Measurements from ENCODE around the gene HP.
"Not testable (repeated sequence)": the region's sequence is repeated elsewhere in the genome, so short reads cannot be mapped to it uniquely, and the experiment has no call there.

The HP gene

DNA sequence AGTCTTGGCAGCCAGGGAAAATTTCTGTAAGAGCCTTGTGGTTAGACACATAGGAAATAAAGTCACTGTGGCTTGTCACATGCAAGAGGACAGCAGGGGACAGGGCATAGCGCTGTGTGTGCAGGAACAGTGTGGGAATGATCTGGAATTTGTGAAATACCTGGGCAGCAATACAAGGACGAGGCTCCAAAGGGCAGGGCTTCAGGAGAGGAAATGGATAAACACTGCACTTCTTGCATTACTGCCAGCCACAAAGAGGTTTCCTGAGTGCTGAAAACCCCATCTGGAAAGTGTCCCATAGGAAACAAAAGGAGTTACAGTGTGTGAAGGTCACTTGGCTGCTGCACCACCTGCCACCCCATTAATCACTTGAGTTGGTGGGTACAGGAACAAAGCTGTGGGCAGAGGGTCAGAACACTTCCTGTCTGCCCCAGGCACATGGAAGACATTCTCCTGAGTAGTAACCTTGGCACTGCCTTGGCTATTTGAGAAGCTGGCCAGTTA lies 12.1 kb upstream of the HP start:
- H3K27ac ChIP-seq (ENCODE audit: low read depth, low read length): no peak overlapping the region
- no peaks in the 10 kb centered on the region for H3K9me3 ChIP-seq (ENCODE audit: control insufficient read depth in 1 of 2, low read length in 2 of 2)

DNA sequence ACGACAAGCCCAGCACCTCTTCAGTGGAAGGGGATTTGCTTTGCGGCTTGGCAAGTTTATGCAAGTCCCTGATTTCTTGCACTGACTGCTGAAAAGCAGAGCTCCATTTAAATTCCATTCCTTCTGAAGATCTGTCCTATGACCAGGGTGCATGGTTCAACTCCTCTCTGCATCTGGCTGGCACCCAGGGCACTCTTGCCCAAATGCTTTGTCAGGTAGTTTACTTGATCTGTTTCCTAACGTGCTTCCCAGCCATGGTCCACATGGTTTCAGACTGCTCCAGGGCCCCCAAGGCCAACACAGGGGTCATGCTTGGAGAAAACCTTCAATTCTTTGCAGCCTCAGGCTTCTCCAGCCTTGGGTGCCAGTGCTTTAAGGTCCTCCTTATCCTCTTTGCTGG lies 11.2 kb upstream of the HP start:
- Histone ChIP-seq H3K9ac (ENCODE audit: low read depth in 1 of 2, low read length in 2 of 2) (no peak overlapping the region), H3K27ac (ENCODE audit: low read depth, low read length) (no peak overlapping the region), H3K27me3 (ENCODE audit: control insufficient read depth in 1 of 2, insufficient read depth in 2 of 2, low read length in 2 of 2) (no peaks in the 10 kb centered on the region), H3K4me3 (ENCODE audit: low read depth in 1 of 2, low read length in 2 of 2) (no peak overlapping the region), H3K4me1 (ENCODE audit: control insufficient read depth in 1 of 2, insufficient read depth in 2 of 2, low read length in 2 of 2) (peaks cover 6 to 8% of the 10 kb centered on the region in 2 donors), H3K36me3 (ENCODE audit: control insufficient read depth in 1 of 2, insufficient read depth in 2 of 2, low read length in 2 of 2) (no peaks in the 10 kb centered on the region), H3K9me3 (ENCODE audit: control insufficient read depth in 1 of 2, low read length in 2 of 2) (no peaks in the 10 kb centered on the region)

More for the DNA sequence above, 12.1 kb upstream of the HP start:
- H3K4me1 ChIP-seq (ENCODE audit: control insufficient read depth in 1 of 2, insufficient read depth in 2 of 2, low read length in 2 of 2): peaks cover 6 to 8% of the 10 kb centered on the region in 2 donors
- H3K27me3 ChIP-seq (ENCODE audit: control insufficient read depth in 1 of 2, insufficient read depth in 2 of 2, low read length in 2 of 2): no peaks in the 10 kb centered on the region
- no peak overlapping the region for H3K9ac ChIP-seq (ENCODE audit: low read depth in 1 of 2, low read length in 2 of 2)
- no peak overlapping the region for H3K4me3 ChIP-seq (ENCODE audit: low read depth in 1 of 2, low read length in 2 of 2)
- H3K36me3 ChIP-seq (ENCODE audit: control insufficient read depth in 1 of 2, insufficient read depth in 2 of 2, low read length in 2 of 2): no peaks in the 10 kb centered on the region

DNA sequence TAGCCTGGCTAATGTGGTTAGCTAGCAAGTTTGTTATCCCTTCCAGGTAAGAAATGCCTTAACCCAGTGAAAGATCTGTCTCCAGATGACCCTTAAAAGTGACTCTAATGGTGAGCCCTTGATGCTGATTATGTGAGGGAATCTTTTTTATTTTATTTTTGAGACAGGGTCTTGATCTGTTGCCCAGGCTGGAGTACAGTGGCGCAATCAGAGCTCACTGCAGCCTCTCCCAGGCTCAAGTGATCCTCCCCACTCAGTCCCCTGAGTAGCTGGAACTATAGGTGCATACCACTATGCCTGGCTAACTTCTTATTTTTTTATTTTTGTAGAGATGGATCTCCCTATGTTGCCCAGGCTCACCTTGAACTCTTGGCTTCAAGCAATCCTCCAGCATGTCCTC lies 10.8 kb upstream of the HP start:
- no peaks in the 10 kb centered on the region for H3K9me3 ChIP-seq (ENCODE audit: control insufficient read depth in 1 of 2, low read length in 2 of 2)
- H3K27me3 ChIP-seq (ENCODE audit: control insufficient read depth in 1 of 2, insufficient read depth in 2 of 2, low read length in 2 of 2): no peaks in the 10 kb centered on the region
- no peak overlapping the region for H3K27ac ChIP-seq (ENCODE audit: low read depth, low read length)
- H3K36me3 ChIP-seq (ENCODE audit: control insufficient read depth in 1 of 2, insufficient read depth in 2 of 2, low read length in 2 of 2): no peaks in the 10 kb centered on the region
- H3K9ac ChIP-seq (ENCODE audit: low read depth in 1 of 2, low read length in 2 of 2): no peak overlapping the region
- peaks cover 6 to 8% of the 10 kb centered on the region in 2 donors for H3K4me1 ChIP-seq (ENCODE audit: control insufficient read depth in 1 of 2, insufficient read depth in 2 of 2, low read length in 2 of 2)
- H3K4me3 ChIP-seq (ENCODE audit: low read depth in 1 of 2, low read length in 2 of 2): no peak overlapping the region

DNA sequence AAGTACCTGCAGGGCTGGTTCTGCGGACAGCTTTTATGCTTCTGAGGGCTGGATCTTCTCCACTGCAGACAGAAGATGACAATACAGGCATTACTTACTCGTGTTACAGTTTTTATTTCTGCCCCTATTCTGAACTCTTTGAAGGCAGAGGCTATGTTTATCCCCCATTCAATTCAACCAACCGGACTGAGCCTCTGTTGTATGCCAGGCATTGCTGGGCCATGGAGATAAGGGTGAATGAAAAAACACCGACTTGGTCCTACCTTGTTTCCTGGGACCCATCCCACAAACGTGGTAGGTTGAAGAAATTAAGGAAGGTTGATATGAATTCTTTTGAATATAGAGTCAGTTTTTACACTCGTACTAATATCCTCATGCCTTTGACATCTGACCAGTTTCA lies 10.0 kb upstream of the HP start:
- Histone ChIP-seq H3K4me1 (ENCODE audit: control insufficient read depth in 1 of 2, insufficient read depth in 2 of 2, low read length in 2 of 2) (peaks cover 6 to 8% of the 10 kb centered on the region in 2 donors), H3K9me3 (ENCODE audit: control insufficient read depth in 1 of 2, low read length in 2 of 2) (peaks cover 0 to 6% of the 10 kb centered on the region in 2 donors), H3K9ac (ENCODE audit: low read depth in 1 of 2, low read length in 2 of 2) (no peak overlapping the region), H3K36me3 (ENCODE audit: control insufficient read depth in 1 of 2, insufficient read depth in 2 of 2, low read length in 2 of 2) (no peaks in the 10 kb centered on the region), H3K4me3 (ENCODE audit: low read depth in 1 of 2, low read length in 2 of 2) (no peak overlapping the region), H3K27ac (ENCODE audit: low read depth, low read length) (no peak overlapping the region), H3K27me3 (ENCODE audit: control insufficient read depth in 1 of 2, insufficient read depth in 2 of 2, low read length in 2 of 2) (no peaks in the 10 kb centered on the region)

DNA sequence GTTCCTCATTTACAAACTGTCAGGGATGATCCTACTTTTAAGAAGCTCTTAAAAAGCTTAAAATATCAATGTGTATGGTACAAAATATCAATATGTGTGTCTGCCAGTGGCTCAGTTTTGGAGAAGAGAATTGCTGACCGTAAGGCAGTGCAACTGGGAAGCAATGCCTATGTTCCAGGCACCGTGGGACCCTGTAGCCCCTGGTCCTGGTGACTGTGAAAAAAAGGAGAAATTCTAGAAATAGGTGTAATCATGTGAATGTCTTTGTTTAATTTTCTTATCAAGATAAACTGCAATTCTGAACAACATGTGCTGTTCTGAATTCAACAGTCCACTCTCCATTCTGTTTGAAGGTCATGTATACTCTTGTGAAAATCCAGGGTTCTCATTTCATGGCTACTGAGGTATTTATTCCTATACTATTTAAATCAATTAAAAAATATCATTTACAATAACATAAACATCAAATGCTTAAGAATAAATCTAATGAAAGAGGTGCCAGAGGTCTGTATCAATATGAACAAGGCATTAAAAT lies 9.4 kb upstream of the HP start:
- Histone ChIP-seq H3K9ac (ENCODE audit: low read depth in 1 of 2, low read length in 2 of 2) (no peak overlapping the region), H3K4me1 (ENCODE audit: control insufficient read depth in 1 of 2, insufficient read depth in 2 of 2, low read length in 2 of 2) (peaks cover 6 to 8% of the 10 kb centered on the region in 2 donors), H3K4me3 (ENCODE audit: low read depth in 1 of 2, low read length in 2 of 2) (no peak overlapping the region), H3K36me3 (ENCODE audit: control insufficient read depth in 1 of 2, insufficient read depth in 2 of 2, low read length in 2 of 2) (no peaks in the 10 kb centered on the region), H3K27ac (ENCODE audit: low read depth, low read length) (no peak overlapping the region), H3K27me3 (ENCODE audit: control insufficient read depth in 1 of 2, insufficient read depth in 2 of 2, low read length in 2 of 2) (no peaks in the 10 kb centered on the region), H3K9me3 (ENCODE audit: control insufficient read depth in 1 of 2, low read length in 2 of 2) (peaks cover 0 to 6% of the 10 kb centered on the region in 2 donors)

DNA sequence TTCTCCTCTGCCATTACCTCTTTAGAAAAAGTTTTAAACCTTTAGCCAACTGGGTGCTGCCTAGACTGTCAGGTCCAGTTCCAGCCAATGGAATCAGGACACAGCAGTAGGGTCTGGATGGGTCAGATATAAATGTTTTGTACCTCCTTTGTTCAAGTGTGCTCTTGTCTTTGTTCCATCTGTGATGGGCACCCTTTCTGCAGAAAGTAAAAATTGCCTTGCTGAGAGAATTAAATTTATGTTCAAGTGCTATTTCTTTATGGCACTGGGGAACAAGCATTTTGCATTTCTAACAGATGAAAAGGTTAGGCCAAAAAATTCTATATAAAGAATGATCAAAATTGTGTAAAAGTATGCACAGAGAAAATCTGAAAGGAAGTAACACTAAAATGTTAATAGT lies 5.2 kb upstream of the HP start:
- no peaks in the 10 kb centered on the region for H3K4me1 ChIP-seq (ENCODE audit: control insufficient read depth in 1 of 2, insufficient read depth in 2 of 2, low read length in 2 of 2)
- no peak overlapping the region for H3K4me3 ChIP-seq (ENCODE audit: low read depth in 1 of 2, low read length in 2 of 2)
- no peak overlapping the region for H3K9ac ChIP-seq (ENCODE audit: low read depth in 1 of 2, low read length in 2 of 2)
- H3K27ac ChIP-seq (ENCODE audit: low read depth, low read length): no peak overlapping the region
- H3K9me3 ChIP-seq (ENCODE audit: control insufficient read depth in 1 of 2, low read length in 2 of 2): peaks cover 0 to 6% of the 10 kb centered on the region in 2 donors
- H3K27me3 ChIP-seq (ENCODE audit: control insufficient read depth in 1 of 2, insufficient read depth in 2 of 2, low read length in 2 of 2): no peaks in the 10 kb centered on the region
- no peaks in the 10 kb centered on the region for H3K36me3 ChIP-seq (ENCODE audit: control insufficient read depth in 1 of 2, insufficient read depth in 2 of 2, low read length in 2 of 2)

DNA sequence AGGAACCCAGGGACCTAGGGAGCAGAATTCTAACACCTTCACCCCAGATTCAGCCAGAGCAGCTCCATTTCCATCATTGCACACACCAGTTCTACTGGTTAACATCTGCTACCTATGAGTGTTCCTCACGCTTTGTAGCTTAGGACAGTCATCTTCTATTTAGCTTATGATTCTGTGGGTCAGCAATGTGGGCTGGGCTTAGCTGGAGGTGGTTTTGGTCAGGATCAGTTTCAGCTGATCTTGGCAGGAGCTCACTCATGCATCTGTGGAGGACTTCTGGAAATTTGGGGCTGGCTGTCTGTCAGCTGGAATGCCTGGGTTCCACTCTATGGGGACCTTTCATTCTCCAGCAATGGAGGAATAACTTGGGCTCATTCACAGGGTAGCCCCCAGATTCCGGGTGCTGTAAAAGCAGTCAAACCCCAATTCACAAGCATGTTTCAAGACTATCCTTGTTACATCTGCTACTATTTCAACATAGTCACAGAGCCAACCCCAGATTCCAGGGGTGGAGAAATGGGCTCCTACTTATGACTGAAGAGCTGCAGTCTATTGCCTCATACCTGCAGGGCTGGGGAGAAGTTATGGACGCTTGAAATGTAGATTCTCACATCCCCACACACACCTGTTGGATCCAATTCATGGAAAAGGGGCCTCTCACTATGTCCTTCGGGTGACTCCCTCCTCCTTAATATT lies 3.4 kb upstream of the HP start:
- H3K9me3 ChIP-seq (ENCODE audit: control insufficient read depth in 1 of 2, low read length in 2 of 2): peaks cover 0 to 6% of the 10 kb centered on the region in 2 donors
- H3K4me1 ChIP-seq (ENCODE audit: control insufficient read depth in 1 of 2, insufficient read depth in 2 of 2, low read length in 2 of 2): no peaks in the 10 kb centered on the region
- H3K9ac ChIP-seq (ENCODE audit: low read depth in 1 of 2, low read length in 2 of 2): no peak overlapping the region
- H3K27ac ChIP-seq (ENCODE audit: low read depth, low read length): no peak overlapping the region
- H3K4me3 ChIP-seq (ENCODE audit: low read depth in 1 of 2, low read length in 2 of 2): no peak overlapping the region
- H3K27me3 ChIP-seq (ENCODE audit: control insufficient read depth in 1 of 2, insufficient read depth in 2 of 2, low read length in 2 of 2): no peaks in the 10 kb centered on the region
- no peaks in the 10 kb centered on the region for H3K36me3 ChIP-seq (ENCODE audit: control insufficient read depth in 1 of 2, insufficient read depth in 2 of 2, low read length in 2 of 2)

DNA sequence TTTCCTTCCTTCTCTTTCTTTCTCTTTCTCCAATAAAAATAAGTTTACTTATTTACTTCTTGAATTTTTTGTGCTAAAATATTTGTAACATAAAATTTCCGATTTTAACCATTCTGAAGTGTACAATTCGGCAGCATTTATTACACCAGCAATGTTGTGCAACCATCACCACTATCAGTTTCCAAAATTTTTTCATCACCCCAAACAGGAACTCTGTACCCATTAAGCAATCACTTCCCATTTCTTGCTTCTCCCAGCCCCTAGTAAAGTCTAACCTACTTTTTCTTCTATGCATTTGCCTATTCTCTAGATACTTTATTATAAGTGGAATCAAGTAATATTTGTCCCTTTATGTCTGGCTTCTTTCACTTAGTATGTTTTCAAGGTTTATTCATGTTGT lies 2.5 kb upstream of the HP start:
- no peaks in the 10 kb centered on the region for H3K27me3 ChIP-seq (ENCODE audit: control insufficient read depth in 1 of 2, insufficient read depth in 2 of 2, low read length in 2 of 2)
- H3K9ac ChIP-seq (ENCODE audit: low read depth in 1 of 2, low read length in 2 of 2): no peak overlapping the region
- H3K9me3 ChIP-seq (ENCODE audit: control insufficient read depth in 1 of 2, low read length in 2 of 2): peaks cover 0 to 6% of the 10 kb centered on the region in 2 donors
- H3K27ac ChIP-seq (ENCODE audit: low read depth, low read length): no peak overlapping the region
- no peaks in the 10 kb centered on the region for H3K36me3 ChIP-seq (ENCODE audit: control insufficient read depth in 1 of 2, insufficient read depth in 2 of 2, low read length in 2 of 2)
- H3K4me1 ChIP-seq (ENCODE audit: control insufficient read depth in 1 of 2, insufficient read depth in 2 of 2, low read length in 2 of 2): no peaks in the 10 kb centered on the region
- no peak overlapping the region for H3K4me3 ChIP-seq (ENCODE audit: low read depth in 1 of 2, low read length in 2 of 2)

DNA sequence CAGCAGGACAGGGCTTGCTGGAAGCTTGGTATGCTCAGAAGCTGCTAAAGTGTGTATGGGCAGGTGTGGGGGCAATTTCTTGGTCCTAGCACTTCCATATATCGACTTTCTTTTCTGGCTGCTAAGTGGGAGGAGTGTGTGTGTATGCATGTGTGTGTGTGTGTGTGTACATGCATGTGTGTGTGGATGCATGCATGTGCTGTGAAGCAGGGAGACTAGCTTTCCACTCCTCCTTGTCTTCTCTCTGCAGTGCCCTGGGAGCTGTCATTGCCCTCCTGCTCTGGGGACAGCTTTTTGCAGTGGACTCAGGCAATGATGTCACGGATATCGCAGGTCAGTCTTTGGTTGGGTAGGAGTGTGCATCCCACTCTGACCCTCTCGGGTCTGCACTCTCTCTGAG lies 1.6 kb downstream of the HP start:
- Histone ChIP-seq H3K4me1 (ENCODE audit: control insufficient read depth in 1 of 2, insufficient read depth in 2 of 2, low read length in 2 of 2) (no peaks in the 10 kb centered on the region), H3K27ac (ENCODE audit: low read depth, low read length) (no peak overlapping the region), H3K9ac (ENCODE audit: low read depth in 1 of 2, low read length in 2 of 2) (no peak overlapping the region), H3K36me3 (ENCODE audit: control insufficient read depth in 1 of 2, insufficient read depth in 2 of 2, low read length in 2 of 2) (no peaks in the 10 kb centered on the region), H3K9me3 (ENCODE audit: control insufficient read depth in 1 of 2, low read length in 2 of 2) (no peaks in the 10 kb centered on the region), H3K4me3 (ENCODE audit: low read depth in 1 of 2, low read length in 2 of 2) (no peak overlapping the region), H3K27me3 (ENCODE audit: control insufficient read depth in 1 of 2, insufficient read depth in 2 of 2, low read length in 2 of 2) (no peaks in the 10 kb centered on the region)

DNA sequence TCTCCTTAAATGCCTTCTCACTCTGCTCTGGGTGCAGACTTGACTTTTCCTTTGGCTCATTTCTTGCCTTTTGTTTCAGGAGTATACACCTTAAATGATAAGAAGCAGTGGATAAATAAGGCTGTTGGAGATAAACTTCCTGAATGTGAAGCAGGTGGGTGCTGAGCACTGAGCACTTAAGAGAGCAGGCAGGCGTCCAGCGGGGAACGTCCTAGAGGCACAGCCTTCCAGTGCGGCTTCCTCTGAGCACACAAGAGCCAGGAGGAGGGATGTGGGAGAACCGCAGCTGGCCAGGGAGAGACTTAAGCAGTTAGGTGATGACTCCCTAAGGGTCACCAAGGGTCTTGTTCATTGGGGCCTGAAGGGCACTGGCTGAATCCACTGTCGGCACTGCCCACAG lies 3.0 kb downstream of the HP start:
- not testable (repeated sequence) for H3K9me3 ChIP-seq (ENCODE audit: control insufficient read depth in 1 of 2, low read length in 2 of 2); H3K4me3 ChIP-seq (ENCODE audit: low read depth in 1 of 2, low read length in 2 of 2); H3K4me1 ChIP-seq (ENCODE audit: control insufficient read depth in 1 of 2, insufficient read depth in 2 of 2, low read length in 2 of 2); H3K27ac ChIP-seq (ENCODE audit: low read depth, low read length); H3K9ac ChIP-seq (ENCODE audit: low read depth in 1 of 2, low read length in 2 of 2); H3K36me3 ChIP-seq (ENCODE audit: control insufficient read depth in 1 of 2, insufficient read depth in 2 of 2, low read length in 2 of 2); H3K27me3 ChIP-seq (ENCODE audit: control insufficient read depth in 1 of 2, insufficient read depth in 2 of 2, low read length in 2 of 2)
